Suprapubic skin (tissue), 4 donors: ENCODE measurements around the gene SEMA5A. TPM values are rescaled to one million over a fixed set of nuclear protein-coding genes. Genes with fewer than 3 reads are reported as not detected.

Experiments used
- DNase-seq, 2 donors: peaks; one replicate each; pipeline ENCODE4 v3.0.0-alpha.2; 2019; ENCODE audit warnings: low spot score in 2 of 2
- H3K27ac ChIP-seq: fragments of 200-600 bp; sonication (generic); one replicate; pipeline ENCODE4 v1.5.1; 2019
- H3K27me3 ChIP-seq: fragments of 200-600 bp; sonication (generic); one replicate; pipeline ENCODE4 v1.5.1; 2019
- H3K36me3 ChIP-seq: fragments of 200-600 bp; sonication (generic); one replicate; pipeline ENCODE4 v1.5.1; 2019
- H3K4me1 ChIP-seq: fragments of 200-600 bp; sonication (generic); one replicate; pipeline ENCODE4 v1.5.1; 2019
- H3K4me3 ChIP-seq: fragments of 200-600 bp; sonication (generic); one replicate; pipeline ENCODE4 v1.5.1; 2019; ENCODE audit warnings: mild to moderate bottlenecking
- H3K9me3 ChIP-seq: fragments of 200-600 bp; sonication (generic); one replicate; pipeline ENCODE4 v1.5.1; 2019
- EP300 ChIP-seq: sonication (generic); formaldehyde crosslinking; IDR thresholded peaks from one replicate; pipeline ENCODE4 v1.6.1; 2017; ENCODE audit warnings: antibody characterized with exemption
- POLR2A ChIP-seq, 2 donors: fragments of 450-650 bp; IDR thresholded peaks; one replicate each; pipeline ENCODE4 v1.6.1; 2017; ENCODE audit warnings: antibody characterized with exemption in 2 of 2, mild to moderate bottlenecking in 2 of 2, moderate library complexity in 2 of 2
- POLR2AphosphoS5 ChIP-seq, 3 donors: sonication (generic); formaldehyde crosslinking; IDR thresholded peaks; one replicate each; pipeline ENCODE4 v1.6.1; 2017; ENCODE audit warnings: antibody characterized with exemption in 3 of 3
- WGBS: methylation state at CpG from one replicate; pipeline ENCODE4 v1.1.5; 2018; 5-methylcytosine and 5-hydroxymethylcytosine counted together
- total RNA-seq, 4 donors: library from RNA; depleted of rRNA; stranded (reverse); fragments of >200 nt; gene quantifications; one replicate each; pipeline ENCODE4 v1.1.0, GENCODE V29; 2016
- TF ChIP-seq, protein P1 (sequence below), 2 donors: fragments of 200-600 bp in 1 of 2; fragments of 450-650 bp in 1 of 2; sonication (generic) in 1 of 2; IDR thresholded peaks; one replicate each; pipeline ENCODE4 v1.5.1; 2016 to 2019; ENCODE audit warnings: antibody characterized with exemption in 2 of 2, mild to moderate bottlenecking in 1 of 2, moderate library complexity in 1 of 2

The SEMA5A gene
- total RNA-seq, 4 donors from 2014 or later, result 14.5 to 31.7 (median 23.4) TPM

DNA sequence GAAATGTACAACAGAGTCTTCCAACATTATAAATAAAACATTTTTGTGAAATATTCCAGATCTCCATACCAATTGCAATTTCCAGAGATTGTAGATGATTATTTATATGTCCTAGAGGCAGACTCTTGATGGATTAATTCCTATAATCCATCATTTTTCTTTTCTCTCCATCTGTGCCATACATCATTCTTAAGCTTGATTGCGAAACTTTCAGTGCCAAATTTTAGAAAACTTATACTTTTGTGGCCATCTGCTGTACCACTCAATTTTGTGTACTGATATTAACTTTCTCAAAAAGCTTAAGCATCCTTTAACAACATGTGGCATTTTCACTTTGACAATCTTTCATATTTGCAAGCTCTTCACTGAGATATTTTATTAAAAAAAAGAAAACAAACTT is 446.9 kb downstream of the SEMA5A start:
- H3K9me3 ChIP-seq, result no peaks in the 10 kb centered on the region
- WGBS, result 95% methylated on average over 1 of the region's 1 CpG
- TF ChIP-seq POLR2A (IDR thresholded peaks at IDR 0.05) (no peak), POLR2AphosphoS5 (IDR thresholded peaks at IDR 0.05) (no peak), EP300 (no peak)
- TF ChIP-seq, protein P1, sequence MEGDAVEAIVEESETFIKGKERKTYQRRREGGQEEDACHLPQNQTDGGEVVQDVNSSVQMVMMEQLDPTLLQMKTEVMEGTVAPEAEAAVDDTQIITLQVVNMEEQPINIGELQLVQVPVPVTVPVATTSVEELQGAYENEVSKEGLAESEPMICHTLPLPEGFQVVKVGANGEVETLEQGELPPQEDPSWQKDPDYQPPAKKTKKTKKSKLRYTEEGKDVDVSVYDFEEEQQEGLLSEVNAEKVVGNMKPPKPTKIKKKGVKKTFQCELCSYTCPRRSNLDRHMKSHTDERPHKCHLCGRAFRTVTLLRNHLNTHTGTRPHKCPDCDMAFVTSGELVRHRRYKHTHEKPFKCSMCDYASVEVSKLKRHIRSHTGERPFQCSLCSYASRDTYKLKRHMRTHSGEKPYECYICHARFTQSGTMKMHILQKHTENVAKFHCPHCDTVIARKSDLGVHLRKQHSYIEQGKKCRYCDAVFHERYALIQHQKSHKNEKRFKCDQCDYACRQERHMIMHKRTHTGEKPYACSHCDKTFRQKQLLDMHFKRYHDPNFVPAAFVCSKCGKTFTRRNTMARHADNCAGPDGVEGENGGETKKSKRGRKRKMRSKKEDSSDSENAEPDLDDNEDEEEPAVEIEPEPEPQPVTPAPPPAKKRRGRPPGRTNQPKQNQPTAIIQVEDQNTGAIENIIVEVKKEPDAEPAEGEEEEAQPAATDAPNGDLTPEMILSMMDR (IDR thresholded peaks at IDR 0.05), result no peak
- H3K36me3 ChIP-seq, result no peaks in the 10 kb centered on the region
- H3K27ac ChIP-seq, result no peak overlapping the region
- no peak overlapping the region for H3K4me3 ChIP-seq
- no peaks in the 10 kb centered on the region for H3K4me1 ChIP-seq
- DNase-seq, result no peak
- no peaks in the 10 kb centered on the region for H3K27me3 ChIP-seq

DNA sequence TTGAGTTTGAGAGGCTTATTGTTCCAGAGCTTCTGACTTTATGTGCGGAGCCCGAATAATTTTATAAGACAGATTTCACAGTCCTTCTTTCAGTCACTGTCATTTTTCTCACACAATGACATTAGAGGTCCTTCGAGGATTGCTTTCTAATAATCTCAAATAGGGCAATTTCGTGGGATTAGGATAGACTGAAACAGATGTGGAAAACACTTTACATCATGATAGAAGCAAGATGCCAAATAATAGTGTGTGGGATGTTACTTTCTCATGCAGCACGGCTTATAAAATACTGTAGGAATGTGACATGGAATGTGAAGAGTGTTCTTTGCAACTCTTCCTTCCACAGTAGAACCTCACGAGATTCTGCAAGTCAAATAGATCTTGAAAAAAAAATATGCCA is 451.3 kb downstream of the SEMA5A start:
- H3K27me3 ChIP-seq, result no peaks in the 10 kb centered on the region
- H3K4me1 ChIP-seq, result no peaks in the 10 kb centered on the region
- WGBS, result 56% methylated on average over 6 of the region's 6 CpGs
- H3K36me3 ChIP-seq, result no peaks in the 10 kb centered on the region
- H3K4me3 ChIP-seq, result no peak overlapping the region
- H3K9me3 ChIP-seq, result no peaks in the 10 kb centered on the region
- no peak for DNase-seq
- TF ChIP-seq POLR2AphosphoS5 (IDR thresholded peaks at IDR 0.05), result no peak
- TF ChIP-seq, protein P1 (IDR thresholded peaks at IDR 0.05), result no peak
- no peak for TF ChIP-seq EP300
- no peak for TF ChIP-seq POLR2A (IDR thresholded peaks at IDR 0.05)
- H3K27ac ChIP-seq, result no peak overlapping the region

DNA sequence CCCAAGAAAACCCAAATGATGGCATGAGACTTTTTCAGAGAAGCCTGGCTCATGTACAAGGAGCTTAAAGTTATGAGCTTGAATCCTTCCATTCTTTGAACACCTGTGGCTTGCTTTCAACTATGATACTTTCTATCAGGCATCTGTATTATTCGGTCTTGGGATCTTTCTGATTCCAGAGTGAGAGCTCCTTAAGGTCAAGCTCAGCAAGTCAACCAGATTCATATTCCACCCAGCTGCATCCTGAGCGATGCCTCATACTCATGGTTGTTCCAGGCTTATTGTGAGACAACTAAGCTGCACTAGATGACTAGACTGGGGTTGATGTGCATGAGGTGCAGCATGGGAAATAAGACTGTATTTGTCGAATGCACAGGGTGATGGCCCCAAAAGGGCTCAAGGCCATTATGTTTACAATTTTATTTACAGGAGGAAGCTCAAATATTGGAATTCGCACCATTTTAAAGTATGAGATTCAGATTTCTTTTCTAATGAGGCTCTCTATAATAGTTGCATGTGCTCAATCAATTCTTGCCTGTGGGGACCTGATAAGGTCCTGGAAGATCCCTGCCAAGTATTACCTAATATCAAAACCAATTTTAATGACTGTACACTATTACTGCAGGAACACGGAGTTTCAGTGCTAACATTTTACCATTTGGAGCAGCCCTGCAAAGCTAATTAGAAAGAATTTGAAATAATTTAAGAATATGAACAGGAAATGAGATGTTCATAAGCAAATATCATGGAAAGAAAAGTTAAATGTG is 453.8 kb downstream of the SEMA5A start:
- no peak for DNase-seq
- no peak for TF ChIP-seq EP300
- no peak for TF ChIP-seq POLR2AphosphoS5 (IDR thresholded peaks at IDR 0.05)
- TF ChIP-seq, protein P1 (IDR thresholded peaks at IDR 0.05), result no peak
- no peak for TF ChIP-seq POLR2A (IDR thresholded peaks at IDR 0.05)
- Histone ChIP-seq H3K9me3 (no peaks in the 10 kb centered on the region), H3K36me3 (no peaks in the 10 kb centered on the region), H3K27me3 (no peaks in the 10 kb centered on the region), H3K27ac (no peak overlapping the region), H3K4me1 (no peaks in the 10 kb centered on the region), H3K4me3 (no peak overlapping the region)
- 92% methylated on average over 5 of the region's 5 CpGs for WGBS

DNA sequence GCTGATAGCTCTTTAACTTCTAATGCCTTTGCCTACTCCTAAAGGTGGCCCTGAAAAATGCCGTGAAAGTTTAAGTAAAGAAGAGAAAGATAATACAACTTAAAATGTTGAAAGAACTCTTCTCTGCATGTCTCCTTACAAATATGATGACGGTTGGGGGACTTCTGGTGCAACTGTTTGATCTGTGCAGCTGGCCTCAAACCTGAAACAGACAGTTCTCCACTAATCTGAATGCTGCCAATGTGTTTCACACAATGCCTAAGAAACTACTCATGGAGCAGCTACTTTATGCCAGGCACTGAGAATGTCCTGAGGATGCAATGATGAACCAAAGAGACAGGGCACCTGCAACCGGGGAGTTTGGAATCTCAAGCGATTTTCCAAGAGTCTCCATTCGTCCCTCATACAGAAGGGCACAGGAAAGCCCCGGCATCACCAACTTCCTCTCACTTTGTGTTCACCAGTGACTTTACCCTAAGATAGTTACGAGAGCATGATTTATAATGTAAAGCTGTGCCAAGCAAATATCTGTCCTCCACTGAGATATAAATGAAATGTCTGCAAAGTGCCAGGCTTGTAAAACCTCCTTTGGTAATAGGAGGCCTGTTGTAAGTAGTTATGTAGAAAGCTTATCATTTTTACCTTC is 455.4 kb downstream of the SEMA5A start:
- no peak for DNase-seq
- Histone ChIP-seq H3K27ac (no peak overlapping the region), H3K27me3 (no peaks in the 10 kb centered on the region), H3K4me1 (no peaks in the 10 kb centered on the region), H3K4me3 (no peak overlapping the region), H3K36me3 (no peaks in the 10 kb centered on the region), H3K9me3 (no peaks in the 10 kb centered on the region)
- no peak for TF ChIP-seq EP300
- 87% methylated on average over 7 of the region's 7 CpGs for WGBS

DNA sequence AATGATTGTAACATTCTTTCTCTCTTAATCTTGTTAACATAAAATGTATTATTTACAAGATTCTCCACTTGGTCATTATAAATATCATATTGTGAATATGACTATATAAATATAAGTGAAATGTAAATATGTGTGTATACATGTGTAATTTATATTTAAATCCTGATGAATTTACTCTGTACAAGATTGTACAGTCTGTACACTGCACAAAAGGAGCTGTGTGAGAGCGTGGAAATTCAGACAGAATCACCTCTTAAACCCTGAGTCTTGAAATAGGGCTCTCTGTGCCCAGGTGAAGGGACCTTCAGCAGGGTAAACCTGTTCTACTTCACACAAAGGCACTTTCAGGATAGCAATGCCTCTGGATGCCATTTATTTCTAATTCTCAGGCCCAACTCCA is 456.0 kb downstream of the SEMA5A start:
- 90% methylated on average over 1 of the region's 1 CpG for WGBS
- DNase-seq, result no peak
- Histone ChIP-seq H3K36me3 (no peaks in the 10 kb centered on the region), H3K4me1 (no peaks in the 10 kb centered on the region), H3K27ac (no peak overlapping the region), H3K27me3 (no peaks in the 10 kb centered on the region), H3K9me3 (no peaks in the 10 kb centered on the region), H3K4me3 (no peak overlapping the region)
- TF ChIP-seq POLR2A (IDR thresholded peaks at IDR 0.05), result no peak
- TF ChIP-seq EP300, result no peak
- TF ChIP-seq, protein P1 (IDR thresholded peaks at IDR 0.05), result no peak
- no peak for TF ChIP-seq POLR2AphosphoS5 (IDR thresholded peaks at IDR 0.05)
